Kidney glomerular epithelial cell (primary cell): ENCODE measurements around the gene PHACTR1.
A peak's percentile ranks its signal among the peaks of the same experiment; 100 is the strongest.

Experiments used
- DNase-seq: peaks from one replicate; lab custom pipeline; 2025; lab: John Stamatoyannopoulos, UW

Gene PHACTR1

DNA sequence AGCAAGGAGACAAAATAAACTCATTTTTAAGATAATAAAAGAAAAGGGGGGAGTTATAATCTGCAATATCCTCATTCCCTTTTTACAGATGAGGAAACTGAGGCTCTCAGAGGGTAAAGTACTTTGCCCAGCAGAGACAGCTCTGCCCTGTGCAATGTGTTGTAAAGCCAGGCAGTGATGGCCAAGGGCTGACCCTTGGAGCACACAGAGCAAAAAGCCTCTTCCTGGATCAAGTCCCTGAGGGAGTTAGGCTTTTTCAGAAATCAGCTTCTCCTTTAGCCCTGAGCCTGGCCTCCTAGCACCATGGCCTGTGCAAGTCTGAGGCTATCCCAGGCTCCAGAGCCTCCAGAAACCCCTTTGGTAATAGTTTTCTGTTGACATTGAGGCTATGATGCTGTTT, 234.8 kb downstream of the PHACTR1 start:
- DNase-seq = no peak

GRCh38 chr6:12952318-12952717, 235.8 kb downstream of the PHACTR1 start:
- no peak for DNase-seq

DNA sequence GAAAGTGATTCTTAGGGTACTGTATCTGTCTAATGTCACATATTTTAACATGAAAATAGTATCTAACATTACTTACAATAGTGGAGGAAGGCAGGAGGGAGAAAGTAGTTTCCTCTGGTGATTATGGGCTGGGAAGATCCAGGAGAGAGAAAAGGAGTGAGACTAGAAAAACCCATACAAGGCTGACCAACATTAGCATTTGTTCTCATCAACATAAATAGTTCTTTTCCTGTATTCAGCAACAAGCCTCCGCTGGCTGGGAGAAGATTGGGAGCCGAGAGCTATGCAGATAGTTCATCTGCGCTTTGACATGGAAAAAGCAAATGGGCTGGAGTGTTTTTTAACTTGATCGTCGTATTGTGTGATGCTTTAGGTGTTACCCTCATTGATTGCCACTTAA, 239.4 kb downstream of the PHACTR1 start:
- no peak for DNase-seq

DNA sequence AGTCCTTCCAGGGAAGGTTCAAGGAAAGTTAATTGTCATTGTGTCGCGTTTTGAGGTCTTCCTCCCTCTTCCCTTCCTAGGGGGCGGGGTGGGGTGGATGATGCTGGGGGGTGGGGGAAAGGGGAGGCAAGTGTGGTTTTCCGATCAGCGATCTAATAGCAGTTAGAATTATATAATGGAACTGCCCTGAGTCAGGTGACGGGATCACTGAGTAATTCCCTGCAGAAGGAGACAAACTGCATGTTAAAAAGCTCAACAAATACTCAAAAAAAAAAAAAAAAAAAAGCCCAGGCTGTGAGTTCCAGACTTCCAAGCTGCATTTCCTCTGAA, 240.4 kb downstream of the PHACTR1 start:
- DNase-seq = no peak

GRCh38 chr6:12957321-12958051, 240.9 kb downstream of the PHACTR1 start:
- DNase-seq = peak; percentile 82

DNA sequence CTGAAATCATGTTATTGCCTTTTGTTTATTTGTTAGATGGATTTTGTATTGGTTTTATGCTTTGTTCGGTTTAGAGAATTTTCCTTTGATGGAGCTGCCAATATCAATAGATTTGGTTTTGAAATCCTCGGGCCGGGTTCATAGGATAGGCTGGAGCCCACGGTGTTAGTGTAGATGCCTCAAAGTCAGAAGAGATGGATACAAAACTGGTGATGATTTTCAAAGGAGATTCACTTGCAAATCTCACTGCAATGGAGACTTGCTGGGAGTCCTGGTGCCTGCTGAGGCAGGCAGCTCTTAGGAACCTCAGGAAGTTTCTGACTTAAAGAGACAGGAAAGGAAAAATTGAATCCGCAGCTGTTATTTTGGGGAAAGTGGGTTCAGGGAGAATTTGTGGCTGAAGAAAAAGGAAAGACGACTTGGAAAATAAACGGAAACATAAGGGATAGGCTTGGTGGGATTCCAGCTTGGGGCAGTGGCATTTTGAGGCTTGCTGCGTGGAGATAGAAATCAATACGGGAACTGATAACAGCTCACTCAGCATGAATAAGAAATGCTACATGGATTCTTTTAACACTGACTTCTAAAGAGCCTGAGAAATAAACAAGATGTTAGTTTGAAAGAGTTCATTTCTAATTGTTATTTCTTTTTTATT, 241.6 kb downstream of the PHACTR1 start:
- DNase-seq = no peak

GRCh38 chr6:12961761-12962160, 245.2 kb downstream of the PHACTR1 start:
- DNase-seq = no peak

DNA sequence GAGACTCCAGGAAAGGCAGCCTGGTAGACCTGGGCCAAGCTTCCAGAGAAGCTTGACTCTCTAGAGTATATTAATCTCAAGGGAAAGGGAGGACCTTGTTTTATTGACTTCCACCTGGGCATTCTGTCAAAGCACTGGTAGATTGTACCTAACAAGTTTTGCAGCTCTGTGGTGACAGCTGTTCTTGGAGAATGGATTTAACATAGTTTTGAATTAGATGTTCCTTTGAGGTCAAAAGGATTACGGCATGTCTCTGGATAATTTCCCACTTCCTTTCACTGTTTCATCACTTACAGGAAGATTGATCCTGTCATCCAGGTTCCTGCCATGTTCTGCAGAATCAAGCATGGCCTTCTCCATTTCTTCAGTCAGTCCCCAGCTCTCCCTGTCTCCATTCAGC, 246.0 kb downstream of the PHACTR1 start:
- DNase-seq = no peak

GRCh38 chr6:12962987-12963386, 246.4 kb downstream of the PHACTR1 start:
- no peak for DNase-seq

GRCh38 chr6:12963567-12963966, 247.0 kb downstream of the PHACTR1 start:
- no peak for DNase-seq

GRCh38 chr6:12967686-12968085, 251.1 kb downstream of the PHACTR1 start:
- no peak for DNase-seq

- no peak for DNase-seq
Measured at GRCh38 chr6:12968290-12968689, 251.7 kb downstream of the PHACTR1 start.

DNA sequence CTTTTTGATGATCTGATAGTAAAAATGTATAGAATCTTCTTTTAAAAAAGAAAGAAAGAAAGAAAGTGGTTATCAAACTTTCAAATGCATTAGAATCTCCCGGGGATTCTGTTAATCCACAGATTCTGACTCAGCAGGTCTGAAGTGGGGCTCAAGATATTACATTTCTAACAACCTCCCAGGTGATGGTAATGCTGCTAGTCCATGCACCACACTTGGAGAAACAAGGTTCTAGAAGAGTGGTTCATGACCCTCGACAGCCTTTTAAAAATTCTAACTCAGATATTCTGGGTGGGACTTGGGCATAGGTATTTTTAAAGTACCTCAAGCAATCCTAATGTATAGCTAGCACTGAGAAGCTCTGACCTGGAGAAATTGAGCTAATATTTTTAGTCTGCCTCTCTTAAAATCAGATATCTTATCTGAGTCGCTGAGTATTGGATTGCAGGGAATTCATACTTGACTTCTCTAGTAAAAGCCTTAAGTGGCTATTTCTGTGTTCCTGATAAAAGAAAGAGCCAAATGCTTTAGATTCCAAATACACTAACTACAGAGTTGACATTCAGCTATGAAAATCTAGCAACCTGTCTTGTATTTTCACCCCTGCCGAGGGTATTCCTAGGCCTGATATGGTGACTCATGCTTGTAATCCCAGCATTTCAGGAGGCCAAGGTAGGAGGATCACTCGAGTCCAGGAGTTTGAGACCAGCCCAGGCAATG, 252.4 kb downstream of the PHACTR1 start:
- DNase-seq = no peak

- peak; percentile 9 for DNase-seq
Measured at GRCh38 chr6:12969966-12970365, 253.4 kb downstream of the PHACTR1 start.

GRCh38 chr6:12973386-12973785, 256.8 kb downstream of the PHACTR1 start:
- DNase-seq = peak; percentile 54

- DNase-seq = no peak
Measured at GRCh38 chr6:12974551-12974950, 258.0 kb downstream of the PHACTR1 start.

DNA sequence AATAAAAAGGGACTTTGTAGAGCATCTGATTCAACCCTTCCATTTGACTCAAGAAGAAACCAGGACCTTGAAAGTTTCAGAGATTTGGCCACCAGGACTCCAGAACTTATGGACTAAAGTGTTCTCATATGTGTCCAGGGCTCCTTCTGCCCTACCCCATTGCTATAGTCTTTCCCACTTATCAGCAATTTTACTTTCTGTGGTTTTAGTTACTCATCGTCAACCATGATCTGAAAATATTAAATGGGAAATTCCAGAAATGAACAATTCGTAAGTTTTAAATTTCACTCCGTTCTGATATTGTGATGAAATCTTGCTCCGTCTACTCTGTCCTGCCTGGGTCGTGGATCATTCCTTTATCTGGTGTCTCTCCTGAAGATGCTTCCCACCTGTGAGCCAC, 259.8 kb downstream of the PHACTR1 start:
- no peak for DNase-seq

DNA sequence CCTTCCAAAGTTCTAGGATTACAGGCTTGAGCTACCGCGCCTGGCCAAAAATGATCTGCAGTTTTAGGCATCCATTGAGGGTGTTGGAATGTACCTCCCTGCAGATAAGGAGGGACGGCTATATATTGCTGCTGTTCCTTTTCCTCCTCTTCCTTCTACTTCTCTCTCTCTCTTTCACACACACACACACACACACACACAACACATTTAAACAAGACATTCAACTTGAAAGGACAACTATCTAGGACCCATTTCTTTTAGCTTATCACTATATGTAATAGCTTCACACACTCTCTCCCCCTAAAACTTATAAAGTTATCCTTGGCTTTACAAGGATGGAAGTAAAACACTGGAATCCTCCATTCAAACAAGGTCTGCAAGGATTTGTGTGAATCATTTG, 260.6 kb downstream of the PHACTR1 start:
- DNase-seq = no peak

GRCh38 chr6:12977806-12978205, 261.2 kb downstream of the PHACTR1 start:
- DNase-seq = no peak

GRCh38 chr6:12980741-12981140, 264.2 kb downstream of the PHACTR1 start:
- no peak for DNase-seq

DNA sequence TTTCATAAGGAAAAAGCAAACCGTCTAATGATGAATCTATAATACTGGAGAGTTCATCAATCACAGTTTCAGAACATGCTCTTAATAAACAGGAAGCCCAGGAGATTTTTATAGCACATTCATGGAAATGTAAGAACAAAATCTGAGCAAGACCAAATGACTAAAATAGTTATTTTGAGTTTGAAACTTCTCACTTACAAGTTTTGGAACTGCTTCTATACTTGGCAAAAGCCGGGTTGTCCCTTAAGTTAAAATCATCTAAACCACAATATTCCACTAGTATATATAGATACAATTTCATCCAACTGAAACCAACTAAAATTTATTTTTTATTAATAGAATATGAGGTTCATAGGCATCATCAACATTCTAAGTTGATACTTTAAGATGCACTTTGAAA, 268.2 kb downstream of the PHACTR1 start:
- no peak for DNase-seq

DNA sequence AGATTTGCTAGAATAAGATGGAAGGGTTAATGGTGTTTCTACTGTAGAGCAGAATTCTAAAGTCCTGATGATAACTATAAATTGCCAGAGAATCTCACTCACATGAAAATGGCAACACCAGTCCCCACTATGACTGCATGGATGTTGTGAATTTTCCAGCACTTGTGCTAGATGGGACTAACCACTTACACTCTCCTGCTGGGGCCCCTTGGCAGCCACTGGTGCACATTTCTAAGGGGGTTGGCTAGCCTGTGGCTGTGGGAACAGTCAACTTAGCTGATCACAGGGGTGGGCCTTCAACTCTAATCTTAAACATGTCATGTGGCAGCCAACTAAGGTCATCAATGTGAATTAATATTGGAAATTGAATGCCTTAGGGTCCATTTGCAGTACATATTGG, 271.2 kb downstream of the PHACTR1 start:
- DNase-seq = no peak

- DNase-seq = no peak
Measured at GRCh38 chr6:12990162-12990561, 273.6 kb downstream of the PHACTR1 start.
